Measurements from ENCODE around the gene SOX6. TPM values are rescaled to one million over a fixed set of nuclear protein-coding genes. Genes with fewer than 3 reads are reported as not detected.

SOX6 gene
- total RNA-seq, 1 donor from 2014 or later, result under 0.01 TPM

GRCh38 chr11:16321148-16321547 is 35.2 kb downstream of the SOX6 start:
- no peak for DNase-seq (ENCODE audit: low read depth in 2 of 2)

- no peak for DNase-seq (ENCODE audit: low read depth in 2 of 2)
Measured at GRCh38 chr11:16318320-16318719, 38.0 kb downstream of the SOX6 start.

- no peak for DNase-seq (ENCODE audit: low read depth in 2 of 2)
Measured at GRCh38 chr11:16317712-16318111, 38.6 kb downstream of the SOX6 start.

- no peak for DNase-seq (ENCODE audit: low read depth in 2 of 2)
Measured at GRCh38 chr11:16313846-16314245, 42.5 kb downstream of the SOX6 start.

GRCh38 chr11:16312233-16312765 is 44.0 kb downstream of the SOX6 start:
- DNase-seq (ENCODE audit: low read depth in 2 of 2), result no peak

- DNase-seq (ENCODE audit: low read depth in 2 of 2), result no peak
Measured at GRCh38 chr11:16311831-16312230, 44.5 kb downstream of the SOX6 start.

GRCh38 chr11:16310943-16311342 is 45.4 kb downstream of the SOX6 start:
- no peak for DNase-seq (ENCODE audit: low read depth in 2 of 2)

- DNase-seq (ENCODE audit: low read depth in 2 of 2), result no peak
Measured at GRCh38 chr11:16309226-16309625, 47.1 kb downstream of the SOX6 start.

GRCh38 chr11:16301462-16301861 is 54.9 kb downstream of the SOX6 start:
- DNase-seq (ENCODE audit: low read depth in 2 of 2), result no peak

GRCh38 chr11:16299884-16300782 is 56.2 kb downstream of the SOX6 start:
- no peak for DNase-seq (ENCODE audit: low read depth in 2 of 2)

GRCh38 chr11:16299390-16299789 is 57.0 kb downstream of the SOX6 start:
- no peak for DNase-seq (ENCODE audit: low read depth in 2 of 2)

- peak in 1 of 2 donors; percentile 0 for DNase-seq (ENCODE audit: low read depth in 2 of 2)
Measured at GRCh38 chr11:16297332-16297731, 59.0 kb downstream of the SOX6 start.

- no peak for DNase-seq (ENCODE audit: low read depth in 2 of 2)
Measured at GRCh38 chr11:16296273-16296672, 60.1 kb downstream of the SOX6 start.

GRCh38 chr11:16295592-16295991 is 60.8 kb downstream of the SOX6 start:
- no peak for DNase-seq (ENCODE audit: low read depth in 2 of 2)

- DNase-seq (ENCODE audit: low read depth in 2 of 2), result peak in 1 of 2 donors; percentile 2
Measured at GRCh38 chr11:16293204-16293681, 63.1 kb downstream of the SOX6 start.

GRCh38 chr11:16292167-16292859 is 64.0 kb downstream of the SOX6 start:
- DNase-seq (ENCODE audit: low read depth in 2 of 2), result no peak

- DNase-seq (ENCODE audit: low read depth in 2 of 2), result no peak
Measured at GRCh38 chr11:16291729-16292128, 64.6 kb downstream of the SOX6 start.

- no peak for DNase-seq (ENCODE audit: low read depth in 2 of 2)
Measured at GRCh38 chr11:16289541-16289940, 66.8 kb downstream of the SOX6 start.

- no peak for DNase-seq (ENCODE audit: low read depth in 2 of 2)
Measured at GRCh38 chr11:16287630-16288280, 68.6 kb downstream of the SOX6 start.

GRCh38 chr11:16286095-16286494 is 70.3 kb downstream of the SOX6 start:
- DNase-seq (ENCODE audit: low read depth in 2 of 2), result no peak

- DNase-seq (ENCODE audit: low read depth in 2 of 2), result peak; percentile 36 to 44
Measured at GRCh38 chr11:16280256-16280682, 76.1 kb downstream of the SOX6 start.

GRCh38 chr11:16279524-16279923 is 76.8 kb downstream of the SOX6 start:
- DNase-seq (ENCODE audit: low read depth in 2 of 2), result no peak

All from lung microvascular endothelial cell (primary cell).